Right lobe of liver (tissue), 6 donors: ENCODE results near the gene MOGAT1. TPM values are rescaled to one million over a fixed set of nuclear protein-coding genes. Genes with fewer than 3 reads are reported as not detected.

Experiments used
- ATAC-seq, 4 donors: fragments of 200-7000 bp; cut with Tn5 transposase; one replicate each; pipeline ENCODE4 v1.9.1; 2020; ENCODE audit warnings: mild to moderate bottlenecking in 4 of 4, moderate library complexity in 4 of 4
- DNase-seq, 3 donors: peaks; one replicate each; pipeline ENCODE4 v3.0.0-alpha.2; 2020
- H3K27ac ChIP-seq, 3 donors: fragments of 200-600 bp; one replicate each; pipeline ENCODE4 v1.8.0; 2022
- H3K27me3 ChIP-seq, 2 donors: fragments of 200-600 bp; one replicate each; pipeline ENCODE4 v1.8.0; 2022
- H3K36me3 ChIP-seq, 4 donors: fragments of 200-600 bp; sonication (generic) in 1 of 4; one replicate each; pipeline versions ENCODE4 v1.5.1 to v1.8.0; 2017 to 2022; ENCODE audit warnings: control low read depth in 1 of 4
- H3K4me1 ChIP-seq, 4 donors: fragments of 200-600 bp; sonication (generic) in 1 of 4; one replicate each; pipeline versions ENCODE4 v1.5.1 to v1.8.0; 2017 to 2022; ENCODE audit warnings: control low read depth in 1 of 4
- H3K4me3 ChIP-seq, 3 donors: fragments of 200-600 bp; one replicate each; pipeline ENCODE4 v1.8.0; 2022
- H3K9me3 ChIP-seq, 4 donors: fragments of 200-600 bp; sonication (generic) in 1 of 4; one replicate each; pipeline versions ENCODE4 v1.5.1 to v1.8.0; 2017 to 2022; ENCODE audit warnings: control low read depth in 1 of 4
- CTCF ChIP-seq, 4 donors: fragments of 200-600 bp in 3 of 4; fragments of 450-650 bp in 1 of 4; IDR thresholded peaks; one replicate each; pipeline versions ENCODE4 v1.5.1 to v1.8.0; 2016 to 2022; ENCODE audit warnings: antibody characterized with exemption in 4 of 4, mild to moderate bottlenecking in 2 of 4
- POLR2A ChIP-seq: fragments of 450-650 bp; IDR thresholded peaks from one replicate; pipeline ENCODE4 v1.6.1; 2017; ENCODE audit warnings: antibody characterized with exemption, mild to moderate bottlenecking
- WGBS: methylation state at CpG from one replicate; pipeline ENCODE4 v1.1.6; 2018; ENCODE audit warnings: low coverage, low lambda C conversion rate; ENCODE audit not compliant: insufficient coverage; ENCODE audit errors: missing lambda C conversion rate; 5-methylcytosine and 5-hydroxymethylcytosine counted together
- intact Hi-C, 2 donors: fragments of 100-400 bp; cut with DNase I; formaldehyde crosslinking; loops; one replicate each; pipeline versions ENCODE4 v1.11.2 to v1.14.1; 2022
- total RNA-seq, 6 experiments: library from RNA; depleted of rRNA in 2 of 6; stranded (reverse); fragments of >200 nt in 2 of 6; fragmentation: NEBNext Ultra II Directional in 3 of 6; extraction: Animal tissue kit (Norgen Biotek cat#: 25700) in 3 of 6; gene quantifications; one replicate each; pipeline versions ENCODE4 v1.1.0 to v1.2.4, GENCODE V29; 2016 to 2023
- donor health status: DM: no; HTN: yes; CAD: no.
- donor health status: DM: no; HTN: no; CAD: no.
- donor health status: DM: no; HTN: no; CAD: no.
- donor health status: DM: no; HTN: yes; CAD: no.
- donor health status: DM: no; HTN: yes; CAD: no.

The MOGAT1 gene
- total RNA-seq, 6 experiments from 2014 or later, result 0.50 to 8.1 (median 3.4) TPM

GRCh38 chr2:222739939-222740338, 68.5 kb downstream of the MOGAT1 start:
- intact Hi-C loops, result no loop called here
- no peak for ATAC-seq
- WGBS, result no CpG with 5 or more reads among the region's 4 CpGs
- Histone ChIP-seq H3K36me3 (no peaks in the 10 kb centered on the region), H3K4me1 (peaks cover 0 to 10% (median 0%) of the 10 kb centered on the region in 4 donors), H3K27ac (no peak overlapping the region), H3K4me3 (no peak overlapping the region), H3K27me3 (no peaks in the 10 kb centered on the region), H3K9me3 (no peaks in the 10 kb centered on the region)
- TF ChIP-seq POLR2A (no peak), CTCF (IDR thresholded peaks at IDR 0.05) (no peak)
- no peak for DNase-seq

- intact Hi-C loops, result no loop called here
- DNase-seq (peak in 1 of 3 donors; percentile 24), ATAC-seq (peak; percentile 16 to 51 (median 46))
- Histone ChIP-seq H3K9me3 (no peaks in the 10 kb centered on the region), H3K4me1 (peaks cover 0 to 10% (median 0%) of the 10 kb centered on the region in 4 donors), H3K27ac (peak overlapping the region in 1 of 3 donors; percentile 2), H3K27me3 (no peaks in the 10 kb centered on the region), H3K36me3 (no peaks in the 10 kb centered on the region), H3K4me3 (no peak overlapping the region)
- TF ChIP-seq CTCF (IDR thresholded peaks at IDR 0.05), result no peak
- no peak for TF ChIP-seq POLR2A
- WGBS, result 47% methylated on average over 10 of the region's 10 CpGs
Observed at GRCh38 chr2:222743251-222743812, 71.9 kb downstream of the MOGAT1 start.

- intact Hi-C loops, result no loop called here
- H3K27me3 ChIP-seq, result no peaks in the 10 kb centered on the region
- no peaks in the 10 kb centered on the region for H3K9me3 ChIP-seq
- H3K27ac ChIP-seq, result no peak overlapping the region
- ATAC-seq (no peak), DNase-seq (no peak)
- no peak overlapping the region for H3K4me3 ChIP-seq
- WGBS, result 70% methylated on average over 7 of the region's 8 CpGs
- no peaks in the 10 kb centered on the region for H3K36me3 ChIP-seq
- TF ChIP-seq CTCF (IDR thresholded peaks at IDR 0.05) (no peak), POLR2A (no peak)
- peaks cover 0 to 8% (median 0%) of the 10 kb centered on the region in 4 donors for H3K4me1 ChIP-seq
Observed at GRCh38 chr2:222745836-222746559, 74.5 kb downstream of the MOGAT1 start.

- TF ChIP-seq CTCF (IDR thresholded peaks at IDR 0.05), result no peak
- TF ChIP-seq POLR2A, result no peak
- intact Hi-C loops, result no loop called here
- Histone ChIP-seq H3K36me3 (no peaks in the 10 kb centered on the region), H3K9me3 (no peaks in the 10 kb centered on the region), H3K4me3 (no peak overlapping the region), H3K27me3 (no peaks in the 10 kb centered on the region), H3K4me1 (peaks cover 0 to 5% (median under 1%) of the 10 kb centered on the region in 4 donors), H3K27ac (no peak overlapping the region)
- 78% methylated on average over 5 of the region's 5 CpGs for WGBS
- ATAC-seq (no peak), DNase-seq (no peak)
Observed at GRCh38 chr2:222747526-222748160, 76.2 kb downstream of the MOGAT1 start.
